Endodermal cell (in vitro differentiated cells): ENCODE measurements around the gene CD19. TPM values are rescaled to one million over a fixed set of nuclear protein-coding genes. Genes with fewer than 3 reads are reported as not detected.
"Not testable (repeated sequence)": the region's sequence is repeated elsewhere in the genome, so short reads cannot be mapped to it uniquely, and the experiment has no call there.

Experiments used
- DNase-seq: peaks from one replicate; pipeline ENCODE4 v3.0.0-alpha.2; 2017
- H3K27ac ChIP-seq: 2 replicates; pipeline ENCODE4 v1.5.1; 2013; ENCODE audit warnings: mild to moderate bottlenecking, low read depth, low read length, moderate library complexity
- H3K27me3 ChIP-seq: 2 replicates; pipeline ENCODE4 v1.6.1; 2013; ENCODE audit warnings: mild to moderate bottlenecking, low read length, moderate library complexity; ENCODE audit not compliant: insufficient read depth, control insufficient read depth, poor library complexity, severe bottlenecking
- H3K36me3 ChIP-seq: 2 replicates; pipeline ENCODE4 v1.7.0; 2013; ENCODE audit warnings: mild to moderate bottlenecking, low read length, moderate library complexity; ENCODE audit not compliant: control insufficient read depth, insufficient read depth
- H3K4me1 ChIP-seq: one replicate; pipeline ENCODE4 v1.7.0; 2013; ENCODE audit warnings: low read length; ENCODE audit not compliant: control insufficient read depth, insufficient read depth
- H3K4me3 ChIP-seq: 2 replicates; pipeline ENCODE4 v1.5.1; 2013; ENCODE audit warnings: mild to moderate bottlenecking, low read length, moderate library complexity
- H3K9ac ChIP-seq: 2 replicates; pipeline ENCODE4 v1.6.1; 2013; ENCODE audit warnings: mild to moderate bottlenecking, low read length, moderate library complexity; ENCODE audit not compliant: poor library complexity, severe bottlenecking; ENCODE audit errors: extremely low read depth
- H3K9me3 ChIP-seq: 2 replicates; pipeline ENCODE4 v1.6.1; 2013; ENCODE audit warnings: mild to moderate bottlenecking, low read length, moderate library complexity; ENCODE audit not compliant: control insufficient read depth
- H3K27ac Mint-ChIP-seq: 2 replicates; pipeline ENCODE4 v1.8.0; 2020; ENCODE audit warnings: mixed read lengths
- H3K27me3 Mint-ChIP-seq: 2 replicates; pipeline ENCODE4 v1.8.0; 2021; ENCODE audit warnings: mild to moderate bottlenecking, mixed read lengths; ENCODE audit not compliant: insufficient read depth
- H3K36me3 Mint-ChIP-seq: 2 replicates; pipeline ENCODE4 v1.8.0; 2020; ENCODE audit warnings: low read depth, mixed read lengths
- H3K4me1 Mint-ChIP-seq: 2 replicates; pipeline ENCODE4 v1.8.0; 2020; ENCODE audit warnings: mixed read lengths
- H3K4me3 Mint-ChIP-seq: 2 replicates; pipeline ENCODE4 v1.8.0; 2020; ENCODE audit warnings: mild to moderate bottlenecking, moderate library complexity, mixed read lengths
- H3K9me3 Mint-ChIP-seq: 2 replicates; pipeline ENCODE4 v1.8.0; 2020; ENCODE audit warnings: mild to moderate bottlenecking, mixed read lengths
- WGBS, 2 experiments: methylation state at CpG; one replicate each; pipeline versions ENCODE4 v1.1.5 to v1.1.7; 2013; ENCODE audit warnings: missing lambda C conversion rate in 2 of 2, mixed read lengths in 1 of 2; ENCODE audit not compliant: insufficient coverage in 1 of 2, insufficient read length in 1 of 2; 5-methylcytosine and 5-hydroxymethylcytosine counted together
- total RNA-seq, 2 donors: library from RNA; stranded (reverse); fragmentation: NEBNext Ultra II Directional in 1 of 2; extraction: Animal tissue kit (Norgen Biotek cat#: 25700) in 1 of 2; gene quantifications; 2 replicates in 1 of 2; 3 replicates in 1 of 2; pipeline ENCODE4 v1.2.1, GENCODE V29; 2021
- TF ChIP-seq, protein P1 (sequence below): fragments of 200-600 bp; sonication (generic); conservative IDR thresholded peaks from 2 replicates; pipeline ENCODE4 v1.5.0; 2021; ENCODE audit warnings: antibody characterized with exemption, mild to moderate bottlenecking

CD19 gene
- total RNA-seq, 2 donors from 2014 or later: not detected

- H3K4me3 ChIP-seq, H3K27me3 ChIP-seq, H3K4me1 ChIP-seq, H3K9me3 Mint-ChIP-seq, H3K27me3 Mint-ChIP-seq, H3K9ac ChIP-seq, H3K4me3 Mint-ChIP-seq, H3K27ac ChIP-seq, H3K4me1 Mint-ChIP-seq, H3K27ac Mint-ChIP-seq, H3K9me3 ChIP-seq: not testable (repeated sequence)
- H3K36me3 ChIP-seq: peaks cover 36% of the 10 kb centered on the region
- WGBS, 2 experiments: 93 to 100% methylated on average over 6 to 7 of the region's 7 CpGs
- peaks cover 52% of the 10 kb centered on the region for H3K36me3 Mint-ChIP-seq
- TF ChIP-seq, protein P1, sequence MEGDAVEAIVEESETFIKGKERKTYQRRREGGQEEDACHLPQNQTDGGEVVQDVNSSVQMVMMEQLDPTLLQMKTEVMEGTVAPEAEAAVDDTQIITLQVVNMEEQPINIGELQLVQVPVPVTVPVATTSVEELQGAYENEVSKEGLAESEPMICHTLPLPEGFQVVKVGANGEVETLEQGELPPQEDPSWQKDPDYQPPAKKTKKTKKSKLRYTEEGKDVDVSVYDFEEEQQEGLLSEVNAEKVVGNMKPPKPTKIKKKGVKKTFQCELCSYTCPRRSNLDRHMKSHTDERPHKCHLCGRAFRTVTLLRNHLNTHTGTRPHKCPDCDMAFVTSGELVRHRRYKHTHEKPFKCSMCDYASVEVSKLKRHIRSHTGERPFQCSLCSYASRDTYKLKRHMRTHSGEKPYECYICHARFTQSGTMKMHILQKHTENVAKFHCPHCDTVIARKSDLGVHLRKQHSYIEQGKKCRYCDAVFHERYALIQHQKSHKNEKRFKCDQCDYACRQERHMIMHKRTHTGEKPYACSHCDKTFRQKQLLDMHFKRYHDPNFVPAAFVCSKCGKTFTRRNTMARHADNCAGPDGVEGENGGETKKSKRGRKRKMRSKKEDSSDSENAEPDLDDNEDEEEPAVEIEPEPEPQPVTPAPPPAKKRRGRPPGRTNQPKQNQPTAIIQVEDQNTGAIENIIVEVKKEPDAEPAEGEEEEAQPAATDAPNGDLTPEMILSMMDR: peak; percentile 55
- peak; percentile 59 for DNase-seq
Measured at GRCh38 chr16:28980330-28980729, 48.6 kb downstream of the CD19 start.

DNA sequence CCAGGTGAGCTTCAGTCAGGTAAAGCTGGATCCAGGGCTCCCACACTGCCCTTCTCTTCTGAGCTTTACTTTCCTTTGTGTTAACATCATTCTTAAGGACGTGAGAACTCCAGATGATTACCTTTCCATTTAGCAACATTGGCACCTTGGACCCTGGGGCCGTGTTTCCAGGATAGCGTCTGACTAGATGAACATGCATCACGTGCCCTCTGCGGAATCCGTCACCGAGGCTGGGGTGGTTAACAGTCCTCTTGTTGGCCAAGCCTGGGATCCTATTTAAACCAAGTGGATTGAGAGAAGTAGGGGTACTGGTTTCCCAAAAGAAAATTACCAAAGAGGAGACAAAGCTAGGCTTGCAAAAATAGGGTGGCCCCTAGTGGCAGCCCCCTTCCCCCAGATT, 49.2 kb downstream of the CD19 start:
- no peak overlapping the region for H3K4me3 ChIP-seq
- no peak overlapping the region for H3K27ac ChIP-seq
- H3K9me3 ChIP-seq: no peaks in the 10 kb centered on the region
- WGBS, 2 experiments: 93 to 95% methylated on average over 7 of the region's 7 CpGs
- DNase-seq: no peak
- Mint-ChIP-seq H3K36me3 (peaks cover 54% of the 10 kb centered on the region), H3K4me1 (no peaks in the 10 kb centered on the region), H3K27me3 (no peaks in the 10 kb centered on the region), H3K4me3 (no peak overlapping the region), H3K9me3 (no peaks in the 10 kb centered on the region), H3K27ac (no peak overlapping the region)
- H3K9ac ChIP-seq: no peak overlapping the region
- TF ChIP-seq, protein P1: no peak
- H3K27me3 ChIP-seq: no peaks in the 10 kb centered on the region
- peaks cover 36% of the 10 kb centered on the region for H3K36me3 ChIP-seq
- no peaks in the 10 kb centered on the region for H3K4me1 ChIP-seq

DNA sequence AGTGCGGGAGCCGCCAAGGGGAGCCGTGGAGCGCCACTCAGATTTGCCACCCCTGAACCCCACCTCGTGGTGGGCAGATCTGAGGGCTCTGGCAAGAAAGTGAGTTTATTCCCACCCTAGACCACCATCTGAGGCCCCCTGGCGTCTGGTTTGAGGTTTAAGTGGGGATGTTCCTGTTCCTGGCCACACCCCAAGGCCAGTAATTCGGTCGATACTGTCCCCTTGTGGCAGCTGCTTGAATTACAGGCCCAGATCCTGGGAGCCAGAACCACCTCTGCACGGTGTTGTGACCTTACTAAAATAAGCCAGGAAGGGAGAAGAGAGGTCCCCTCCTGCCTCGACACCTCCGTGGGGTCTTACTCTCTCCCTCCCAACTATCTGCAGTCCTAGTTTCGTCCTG, 49.7 kb downstream of the CD19 start:
- Mint-ChIP-seq H3K27me3 (no peaks in the 10 kb centered on the region), H3K27ac (no peak overlapping the region), H3K36me3 (peaks cover 59% of the 10 kb centered on the region), H3K9me3 (no peaks in the 10 kb centered on the region), H3K4me3 (no peak overlapping the region), H3K4me1 (no peaks in the 10 kb centered on the region)
- TF ChIP-seq, protein P1: peak; percentile 83
- peaks cover 40% of the 10 kb centered on the region for H3K36me3 ChIP-seq
- no peaks in the 10 kb centered on the region for H3K9me3 ChIP-seq
- WGBS, 2 experiments: 80 to 88% methylated on average over 7 to 12 of the region's 12 CpGs
- no peaks in the 10 kb centered on the region for H3K27me3 ChIP-seq
- peak; percentile 88 for DNase-seq
- no peak overlapping the region for H3K4me3 ChIP-seq
- H3K9ac ChIP-seq: no peak overlapping the region
- H3K4me1 ChIP-seq: no peaks in the 10 kb centered on the region
- no peak overlapping the region for H3K27ac ChIP-seq
